Caco-2 (cell line): ENCODE measurements around the gene ARHGEF16. TPM values are rescaled to one million over a fixed set of nuclear protein-coding genes. Genes with fewer than 3 reads are reported as not detected.

Experiments
- BruUV-seq: library from RNA; stranded (reverse); fragments of 400-500 nt; replicated peaks from 2 replicates; lab custom pipeline; 2021; lab: Mats Ljungman, UMichigan
- CTCF ChIA-PET: fragments of 300-600 bp; sonication (Branson Sonifier 250); formaldehyde crosslinking; loops from one replicate; lab custom pipeline; 2022; ENCODE audit warnings: antibody characterized with exemption; lab: Charles Lee
- POLR2A ChIA-PET: fragments of 300-600 bp; sonication (Branson Sonifier 250); formaldehyde crosslinking; loops from one replicate; lab custom pipeline; 2022; ENCODE audit warnings: antibody characterized with exemption; lab: Charles Lee
- DNase-seq, 2 experiments: peaks; one replicate each; pipeline versions ENCODE4 v3.0.0 to v3.0.0-alpha.2; 2020 to 2022
- H3K27me3 ChIP-seq: replicated peaks from 2 replicates; pipeline ENCODE4 v1.6.0; 2011; ENCODE audit warnings: low read length; ENCODE audit not compliant: control insufficient read depth, insufficient read depth
- H3K36me3 ChIP-seq: 2 replicates; pipeline ENCODE4 v1.5.1; 2011; ENCODE audit warnings: low read length; ENCODE audit not compliant: control insufficient read depth, insufficient read depth
- H3K4me1 ChIP-seq: fragments of 250-450 bp; sonication (Bioruptor Pico); 2 replicates; pipeline ENCODE4 v1.5.1; 2020; ENCODE audit warnings: mild to moderate bottlenecking
- H3K4me3 ChIP-seq: 2 replicates; pipeline ENCODE4 v1.5.1; 2011; ENCODE audit warnings: low read depth, mild to moderate bottlenecking, control low read depth, low read length
- H3K9me3 ChIP-seq: fragments of 250-450 bp; sonication (Bioruptor Pico); 2 replicates; pipeline ENCODE4 v1.5.1; 2020; ENCODE audit warnings: mild to moderate bottlenecking, moderate library complexity
- H3K27ac Mint-ChIP-seq: one replicate; pipeline ENCODE4 v1.8.0; 2022; ENCODE audit warnings: mixed read lengths; ENCODE audit not compliant: unreplicated experiment
- H3K27me3 Mint-ChIP-seq: one replicate; pipeline ENCODE4 v1.8.0; 2022; ENCODE audit warnings: mixed read lengths; ENCODE audit not compliant: insufficient read depth, unreplicated experiment
- H3K36me3 Mint-ChIP-seq: one replicate; pipeline ENCODE4 v1.8.0; 2022; ENCODE audit warnings: mild to moderate bottlenecking, mixed read lengths; ENCODE audit not compliant: insufficient read depth, unreplicated experiment
- H3K4me1 Mint-ChIP-seq: one replicate; pipeline ENCODE4 v1.8.0; 2022; ENCODE audit warnings: low read depth, mixed read lengths; ENCODE audit not compliant: unreplicated experiment
- H3K4me3 Mint-ChIP-seq: one replicate; pipeline ENCODE4 v1.8.0; 2022; ENCODE audit warnings: mild to moderate bottlenecking, moderate library complexity, mixed read lengths; ENCODE audit not compliant: unreplicated experiment
- H3K9me3 Mint-ChIP-seq: one replicate; pipeline ENCODE4 v1.8.0; 2022; ENCODE audit warnings: mixed read lengths; ENCODE audit not compliant: unreplicated experiment
- CTCF ChIP-seq, 2 experiments: fragments of 200-600 bp in 1 of 2; IDR thresholded peaks; 1 replicate in 1 of 2; 2 replicates in 1 of 2; pipeline versions ENCODE4 v1.5.1 to v1.8.0; 2011 to 2022; ENCODE audit warnings: antibody characterized with exemption in 1 of 2, control low read depth in 1 of 2, inconsistent platforms in 1 of 2, low read depth in 1 of 2, low read length in 1 of 2, mild to moderate bottlenecking in 1 of 2, moderate library complexity in 1 of 2; ENCODE audit not compliant: insufficient read depth in 1 of 2, severe bottlenecking in 1 of 2, unreplicated experiment in 1 of 2
- intact Hi-C: fragments of 100-400 bp; cut with micrococcal nuclease; formaldehyde crosslinking; loops from one replicate; pipeline ENCODE4 v1.10.0; 2022; ENCODE audit not compliant: unreplicated experiment
- total RNA-seq: library from RNA; stranded (reverse); gene quantifications from 2 replicates; pipeline ENCODE4 v1.2.3, GENCODE V29; 2022

The ARHGEF16 gene
- total RNA-seq, 1 experiment from 2014 or later: 40.6 TPM

GRCh38 chr1:3442901-3443300 is 11.6 kb upstream of the ARHGEF16 start:
- Histone ChIP-seq H3K27me3 (no peaks in the 10 kb centered on the region), H3K36me3 (no peaks in the 10 kb centered on the region), H3K4me3 (no peak overlapping the region), H3K4me1 (no peaks in the 10 kb centered on the region), H3K9me3 (no peaks in the 10 kb centered on the region)
- no peak overlapping the region for H3K27ac Mint-ChIP-seq
- no peak overlapping the region for H3K4me3 Mint-ChIP-seq
- CTCF ChIA-PET: interaction anchor here (1.1 kb wide), 1 partner anchor 11 kb away, joined by 3 read pairs; no protein-coding TSS in a partner anchor
- H3K4me1 Mint-ChIP-seq: no peaks in the 10 kb centered on the region
- H3K9me3 Mint-ChIP-seq: peaks cover 6% of the 10 kb centered on the region
- DNase-seq: no peak
- H3K27me3 Mint-ChIP-seq: peaks cover under 1% of the 10 kb centered on the region
- POLR2A ChIA-PET: no interaction called here
- BruUV-seq: no TSS peak
- intact Hi-C loops: no loop called here
- TF ChIP-seq CTCF (IDR thresholded peaks at IDR 0.05; ENCODE audit: insufficient read depth in 1 of 2, low read depth in 1 of 2, low read length in 1 of 2, severe bottlenecking in 1 of 2, unreplicated experiment in 1 of 2): no peak
- no peaks in the 10 kb centered on the region for H3K36me3 Mint-ChIP-seq

- intact Hi-C loops: no loop called here
- ChIA-PET POLR2A (no interaction called here), CTCF (interaction anchor here (1.4 kb wide), 1 partner anchor 9 kb away, joined by 3 read pairs; no protein-coding TSS in a partner anchor)
- H3K4me3 ChIP-seq: no peak overlapping the region
- H3K36me3 ChIP-seq: no peaks in the 10 kb centered on the region
- H3K9me3 ChIP-seq: no peaks in the 10 kb centered on the region
- H3K27me3 ChIP-seq: no peaks in the 10 kb centered on the region
- H3K4me3 Mint-ChIP-seq: no peak overlapping the region
- H3K27ac Mint-ChIP-seq: no peak overlapping the region
- DNase-seq: no peak
- BruUV-seq: no TSS peak
- H3K27me3 Mint-ChIP-seq: peaks cover 3% of the 10 kb centered on the region
- no peaks in the 10 kb centered on the region for H3K36me3 Mint-ChIP-seq
- H3K9me3 Mint-ChIP-seq: peaks cover 11% of the 10 kb centered on the region
- H3K4me1 ChIP-seq: no peaks in the 10 kb centered on the region
- no peak for TF ChIP-seq CTCF (IDR thresholded peaks at IDR 0.05; ENCODE audit: insufficient read depth in 1 of 2, low read depth in 1 of 2, low read length in 1 of 2, severe bottlenecking in 1 of 2, unreplicated experiment in 1 of 2)
- H3K4me1 Mint-ChIP-seq: no peaks in the 10 kb centered on the region
These were observed 10.7 kb upstream of the ARHGEF16 start for GRCh38 chr1:3443807-3444206.

- H3K27me3 ChIP-seq: no peaks in the 10 kb centered on the region
- no peak overlapping the region for H3K27ac Mint-ChIP-seq
- TF ChIP-seq CTCF (IDR thresholded peaks at IDR 0.05; ENCODE audit: insufficient read depth in 1 of 2, low read depth in 1 of 2, low read length in 1 of 2, severe bottlenecking in 1 of 2, unreplicated experiment in 1 of 2): no peak
- peaks cover 11% of the 10 kb centered on the region for H3K9me3 Mint-ChIP-seq
- DNase-seq: no peak
- no peak overlapping the region for H3K4me3 Mint-ChIP-seq
- H3K4me3 ChIP-seq: no peak overlapping the region
- no peaks in the 10 kb centered on the region for H3K36me3 Mint-ChIP-seq
- intact Hi-C loops: no loop called here
- peaks cover 3% of the 10 kb centered on the region for H3K27me3 Mint-ChIP-seq
- BruUV-seq: no TSS peak
- H3K9me3 ChIP-seq: no peaks in the 10 kb centered on the region
- ChIA-PET POLR2A (no interaction called here), CTCF (interaction anchor here (0.6 to 1.4 kb wide), 2 partner anchors 9 to 38 kb away, joined by 3 to 4 read pairs; no protein-coding TSS in a partner anchor)
- no peaks in the 10 kb centered on the region for H3K4me1 Mint-ChIP-seq
- H3K36me3 ChIP-seq: no peaks in the 10 kb centered on the region
- H3K4me1 ChIP-seq: no peaks in the 10 kb centered on the region
These were observed 10.2 kb upstream of the ARHGEF16 start for GRCh38 chr1:3444298-3444697.
